ENCODE results near the gene ARHGEF11.

GRCh38 chr1:156898971-156899664 is 146.4 kb downstream of the ARHGEF11 start:
- TF ChIP-seq CTCF (IDR thresholded peaks at IDR 0.05; ENCODE audit: low read depth, low read length, poor library complexity, severe bottlenecking) (no peak), EZH2phosphoT487 (IDR thresholded peaks at IDR 0.05; ENCODE audit: borderline replicate concordance, low read length) (no peak)

Measured in DOHH2 (cell line).